Putamen (tissue), 1 donor: ENCODE measurements around the gene EIF4G3.
"Not testable (repeated sequence)": the region's sequence is repeated elsewhere in the genome, so short reads cannot be mapped to it uniquely, and the experiment has no call there.

Experiments used
- DNase-seq: peaks from one replicate; pipeline ENCODE4 v3.0.0-alpha.2; 2016; ENCODE audit warnings: low spot score

Gene EIF4G3

GRCh38 chr1:20875198-20875973, 301.3 kb downstream of the EIF4G3 start:
- DNase-seq: no peak

GRCh38 chr1:20873311-20873710, 303.4 kb downstream of the EIF4G3 start:
- no peak for DNase-seq

- no peak for DNase-seq
Observed at GRCh38 chr1:20871419-20871818, 305.3 kb downstream of the EIF4G3 start.

GRCh38 chr1:20870718-20871117, 306.0 kb downstream of the EIF4G3 start:
- no peak for DNase-seq

GRCh38 chr1:20868263-20868662, 308.4 kb downstream of the EIF4G3 start:
- DNase-seq: no peak

GRCh38 chr1:20867847-20868246, 308.9 kb downstream of the EIF4G3 start:
- DNase-seq: no peak

GRCh38 chr1:20867062-20867461, 309.6 kb downstream of the EIF4G3 start:
- DNase-seq: no peak

GRCh38 chr1:20865001-20865400, 311.7 kb downstream of the EIF4G3 start:
- no peak for DNase-seq

GRCh38 chr1:20854529-20854928, 322.2 kb downstream of the EIF4G3 start:
- no peak for DNase-seq

GRCh38 chr1:20851791-20852190, 324.9 kb downstream of the EIF4G3 start:
- DNase-seq: not testable (repeated sequence)

GRCh38 chr1:20850021-20850420, 326.7 kb downstream of the EIF4G3 start:
- DNase-seq: no peak

GRCh38 chr1:20849100-20849499, 327.6 kb downstream of the EIF4G3 start:
- DNase-seq: no peak

- DNase-seq: no peak
Observed at GRCh38 chr1:20848162-20848561, 328.5 kb downstream of the EIF4G3 start.

- DNase-seq: no peak
Observed at GRCh38 chr1:20847611-20848080, 329.1 kb downstream of the EIF4G3 start.

- no peak for DNase-seq
Observed at GRCh38 chr1:20846461-20847374, 330.0 kb downstream of the EIF4G3 start.

GRCh38 chr1:20840731-20841130, 336.0 kb downstream of the EIF4G3 start:
- no peak for DNase-seq

GRCh38 chr1:20837554-20838192, 339.0 kb downstream of the EIF4G3 start:
- DNase-seq: no peak

GRCh38 chr1:20836230-20836629, 340.5 kb downstream of the EIF4G3 start:
- DNase-seq: no peak

GRCh38 chr1:20834780-20835179, 341.9 kb downstream of the EIF4G3 start:
- no peak for DNase-seq

GRCh38 chr1:20834192-20834591, 342.5 kb downstream of the EIF4G3 start:
- no peak for DNase-seq

GRCh38 chr1:20830378-20830777, 346.3 kb downstream of the EIF4G3 start:
- DNase-seq: no peak

- no peak for DNase-seq
Observed at GRCh38 chr1:20829946-20830345, 346.8 kb downstream of the EIF4G3 start.
